ENCODE measurements around the gene RAVER1. TPM values are rescaled to one million over a fixed set of nuclear protein-coding genes. Genes with fewer than 3 reads are reported as not detected.

The RAVER1 gene, protein sequence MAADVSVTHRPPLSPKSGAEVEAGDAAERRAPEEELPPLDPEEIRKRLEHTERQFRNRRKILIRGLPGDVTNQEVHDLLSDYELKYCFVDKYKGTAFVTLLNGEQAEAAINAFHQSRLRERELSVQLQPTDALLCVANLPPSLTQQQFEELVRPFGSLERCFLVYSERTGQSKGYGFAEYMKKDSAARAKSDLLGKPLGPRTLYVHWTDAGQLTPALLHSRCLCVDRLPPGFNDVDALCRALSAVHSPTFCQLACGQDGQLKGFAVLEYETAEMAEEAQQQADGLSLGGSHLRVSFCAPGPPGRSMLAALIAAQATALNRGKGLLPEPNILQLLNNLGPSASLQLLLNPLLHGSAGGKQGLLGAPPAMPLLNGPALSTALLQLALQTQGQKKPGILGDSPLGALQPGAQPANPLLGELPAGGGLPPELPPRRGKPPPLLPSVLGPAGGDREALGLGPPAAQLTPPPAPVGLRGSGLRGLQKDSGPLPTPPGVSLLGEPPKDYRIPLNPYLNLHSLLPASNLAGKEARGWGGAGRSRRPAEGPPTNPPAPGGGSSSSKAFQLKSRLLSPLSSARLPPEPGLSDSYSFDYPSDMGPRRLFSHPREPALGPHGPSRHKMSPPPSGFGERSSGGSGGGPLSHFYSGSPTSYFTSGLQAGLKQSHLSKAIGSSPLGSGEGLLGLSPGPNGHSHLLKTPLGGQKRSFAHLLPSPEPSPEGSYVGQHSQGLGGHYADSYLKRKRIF
- 4.8 and 6.1 TPM in 2 replicates for total RNA-seq

DNA sequence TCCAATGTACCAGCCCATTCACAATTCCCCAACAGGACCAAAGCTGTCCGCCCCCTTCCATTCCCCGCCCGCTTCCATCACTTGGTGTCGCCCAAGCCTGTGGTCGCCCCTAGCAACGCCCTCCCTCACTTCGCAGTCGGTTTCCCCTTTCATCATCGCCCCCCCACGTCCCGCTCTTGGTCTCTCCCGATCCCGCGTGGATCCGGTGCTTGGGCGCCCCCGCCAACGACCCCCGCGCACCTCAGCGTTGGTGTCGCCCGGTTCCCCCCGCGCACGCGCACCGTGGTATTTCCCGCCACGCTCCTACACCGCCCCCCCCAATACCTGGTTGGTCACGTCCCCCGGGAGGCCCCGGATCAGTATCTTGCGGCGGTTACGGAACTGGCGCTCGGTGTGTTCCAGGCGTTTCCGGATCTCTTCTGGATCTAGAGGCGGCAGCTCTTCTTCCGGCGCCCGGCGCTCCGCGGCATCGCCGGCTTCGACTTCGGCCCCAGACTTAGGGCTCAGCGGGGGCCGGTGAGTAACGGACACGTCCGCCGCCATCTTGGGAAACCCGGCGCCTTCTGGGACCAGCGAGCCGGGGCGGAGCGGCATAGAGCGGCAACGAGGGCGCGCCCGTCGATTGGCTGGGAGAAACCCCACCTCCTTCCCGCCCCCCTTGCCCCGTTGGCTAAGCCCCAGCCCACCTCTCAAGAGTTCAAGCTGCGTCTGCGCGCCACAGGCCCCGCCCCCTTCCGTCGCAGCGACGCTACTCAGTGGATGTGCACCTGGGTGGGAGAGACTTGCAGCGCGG is at the start of gene RAVER1:
TSS of gene RAVER1 (minus strand) at position 565 of the 793 bp plus-strand sequence. CDS start at position 543, 22 bp downstream.

GRCh38 chr19:10380313-10381102 is 47.2 kb upstream of the RAVER1 start, which contains the start of gene TYK2:
Gene TYK2 (minus strand): TSS chr19:10380572. CDS start chr19:10378406, 2,166 bp downstream.

DNA sequence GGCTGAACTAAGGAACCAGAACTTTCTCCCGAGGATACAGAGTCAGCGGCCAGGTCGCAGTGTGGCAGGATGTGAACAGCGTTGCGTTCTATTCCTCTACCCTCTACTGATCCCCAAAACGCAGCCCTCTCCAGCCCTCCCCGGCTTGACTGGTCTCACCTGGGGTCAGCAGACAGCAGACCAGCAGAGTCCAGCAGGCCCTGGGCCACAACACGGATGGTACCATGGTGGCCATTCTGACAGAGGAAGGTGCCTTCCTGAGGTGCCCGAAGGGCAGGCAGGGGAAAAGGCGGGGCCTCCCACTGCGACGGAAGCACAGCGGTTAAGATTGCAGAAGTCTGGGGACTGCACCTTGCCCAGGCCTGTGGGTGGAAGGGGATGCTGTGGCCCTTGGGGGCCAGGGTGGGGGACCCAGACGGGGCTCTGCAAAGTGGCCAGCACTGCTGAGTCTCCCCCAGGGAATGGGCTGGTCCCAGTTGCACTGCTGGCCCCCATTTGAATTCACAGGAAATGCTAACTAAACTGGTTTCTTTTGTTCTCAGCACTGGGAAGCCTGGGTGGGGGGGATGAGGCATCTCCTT is 6.1 kb upstream of the RAVER1 start, which contains the start of gene ICAM3:
TSS of gene ICAM3 (minus strand) at position 245 of the 581 bp plus-strand sequence. CDS start at position 235, 10 bp downstream.

GRCh38 chr19:10315335-10316214 is 17.8 kb downstream of the RAVER1 start, which contains the start of gene FDX2:
Gene FDX2 (minus strand): TSS chr19:10316015. CDS start chr19:10315996, 19 bp downstream.

DNA sequence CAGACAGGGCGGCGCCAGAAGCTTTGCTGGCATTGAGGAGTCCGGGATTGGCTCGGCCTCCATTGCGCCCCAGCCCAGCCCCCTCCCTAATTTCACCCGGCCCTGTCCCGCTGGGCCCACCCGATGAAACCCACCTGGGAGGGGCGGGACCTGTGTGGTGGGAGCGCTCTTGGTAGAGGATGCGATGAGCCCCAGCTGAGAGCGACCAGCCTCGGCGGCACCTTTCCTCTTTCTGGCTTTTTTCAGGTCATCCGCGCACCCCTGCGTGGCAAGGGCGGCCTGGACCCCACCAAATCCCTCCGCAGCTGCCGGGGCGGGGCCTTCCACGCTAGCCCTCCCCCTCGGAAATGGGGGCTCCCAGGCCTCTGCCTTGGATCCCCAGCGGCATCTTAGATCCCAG is 23.9 kb downstream of the RAVER1 start, which contains the start of gene ZGLP1:
TSS of gene ZGLP1 (minus strand) at position 393 of the 400 bp plus-strand sequence.

GRCh38 chr19:10289836-10290356 is 43.4 kb downstream of the RAVER1 start, which contains the start of gene ICAM5:
Gene ICAM5 (plus strand): TSS chr19:10289952. CDS start chr19:10290044, 92 bp downstream.

GRCh38 chr19:10286803-10287737 is 46.3 kb downstream of the RAVER1 start, which contains the start of gene ICAM4:
Gene ICAM4 (plus strand): TSS chr19:10286955. CDS start chr19:10287013, 58 bp downstream.

GRCh38 chr19:10270616-10271394 is 62.5 kb downstream of the RAVER1 start, which contains the start of gene ICAM1:
Gene ICAM1 (plus strand): TSS chr19:10271120. CDS start chr19:10271160, 40 bp downstream.

Other genes starting within 250 kb of the RAVER1 start
- 17.7 and 24.2 TPM in 2 replicates for gene SHFL, start 247.2 kb downstream of the RAVER1 start, total RNA-seq
- gene ANGPTL6, start 230.9 kb downstream of the RAVER1 start, total RNA-seq: 0.22 and 0.26 TPM in 2 replicates
- gene PPAN, start 227.2 kb downstream of the RAVER1 start, total RNA-seq: 15.6 and 22.8 TPM in 2 replicates
- 1.5 and 2.7 TPM in 2 replicates for gene P2RY11, start 221.8 kb downstream of the RAVER1 start, total RNA-seq
- gene EIF3G, start 213.6 kb downstream of the RAVER1 start, total RNA-seq: 296 and 323 TPM in 2 replicates
- 12.1 and 14.4 TPM in 2 replicates for gene DNMT1, start 138.6 kb downstream of the RAVER1 start, total RNA-seq
- gene S1PR2, start 102.2 kb downstream of the RAVER1 start, total RNA-seq: 0.43 and 0.54 TPM in 2 replicates
- 10.3 and 13.6 TPM in 2 replicates for gene MRPL4, start 81.3 kb downstream of the RAVER1 start, total RNA-seq
- gene ICAM1, start 62.4 kb downstream of the RAVER1 start, total RNA-seq: 2.1 and 4.4 TPM in 2 replicates
- under 0.01 and 0.11 TPM in 2 replicates for gene ICAM4, start 46.6 kb downstream of the RAVER1 start, total RNA-seq
- gene ICAM5, start 43.6 kb downstream of the RAVER1 start, total RNA-seq: under 0.01 TPM in 1 of 2 replicates, not detected in the other
- gene ZGLP1, start 23.7 kb downstream of the RAVER1 start, total RNA-seq: 0.11 and 0.26 TPM in 2 replicates
- 16.0 and 16.9 TPM in 2 replicates for gene FDX2, start 17.5 kb downstream of the RAVER1 start, total RNA-seq
- gene ICAM3, start 6.1 kb upstream of the RAVER1 start, total RNA-seq: 8.2 and 8.4 TPM in 2 replicates
- 55.4 and 56.3 TPM in 2 replicates for gene TYK2, start 47.0 kb upstream of the RAVER1 start, total RNA-seq
- gene CDC37, start 70.0 kb upstream of the RAVER1 start, total RNA-seq: 240 and 243 TPM in 2 replicates
- 1.8 and 2.2 TPM in 2 replicates for gene PDE4A, start 87.0 kb upstream of the RAVER1 start, total RNA-seq
- 78.4 and 78.9 TPM in 2 replicates for gene KEAP1, start 169.8 kb upstream of the RAVER1 start, total RNA-seq
- 0.11 TPM in 1 of 2 replicates, not detected in the other for gene S1PR5, start 183.9 kb upstream of the RAVER1 start, total RNA-seq
- 5.9 and 6.0 TPM in 2 replicates for gene ATG4D, start 210.4 kb upstream of the RAVER1 start, total RNA-seq
- 5.7 and 8.4 TPM in 2 replicates for gene KRI1, start 232.5 kb upstream of the RAVER1 start, total RNA-seq
- gene CDKN2D, start 235.4 kb upstream of the RAVER1 start, total RNA-seq: 3.6 and 11.1 TPM in 2 replicates